Measurements from ENCODE around the gene HAPLN2.

The HAPLN2 gene

DNA sequence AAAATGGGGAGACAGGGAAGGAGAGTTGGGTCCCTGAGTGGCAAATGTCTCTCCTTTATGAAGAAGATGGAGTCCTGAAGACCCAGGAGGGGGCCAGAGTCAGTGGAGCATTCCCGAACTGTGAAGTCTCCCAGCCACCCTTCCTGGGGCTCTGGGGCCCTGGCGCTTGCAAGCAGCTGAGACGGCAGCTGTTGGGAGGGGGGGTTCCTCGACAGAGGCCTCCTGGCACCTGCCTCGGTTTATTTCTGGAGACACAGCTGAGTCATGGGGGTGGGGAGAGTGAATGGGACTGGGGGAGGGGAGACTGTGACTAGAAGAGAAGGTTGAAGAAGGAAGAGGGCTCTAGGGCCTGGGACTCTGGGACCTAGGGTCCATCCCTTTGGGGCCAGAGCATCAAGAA lies 44.0 kb downstream of the HAPLN2 start:
- DNase-seq (ENCODE audit: low spot score) = no peak

DNA sequence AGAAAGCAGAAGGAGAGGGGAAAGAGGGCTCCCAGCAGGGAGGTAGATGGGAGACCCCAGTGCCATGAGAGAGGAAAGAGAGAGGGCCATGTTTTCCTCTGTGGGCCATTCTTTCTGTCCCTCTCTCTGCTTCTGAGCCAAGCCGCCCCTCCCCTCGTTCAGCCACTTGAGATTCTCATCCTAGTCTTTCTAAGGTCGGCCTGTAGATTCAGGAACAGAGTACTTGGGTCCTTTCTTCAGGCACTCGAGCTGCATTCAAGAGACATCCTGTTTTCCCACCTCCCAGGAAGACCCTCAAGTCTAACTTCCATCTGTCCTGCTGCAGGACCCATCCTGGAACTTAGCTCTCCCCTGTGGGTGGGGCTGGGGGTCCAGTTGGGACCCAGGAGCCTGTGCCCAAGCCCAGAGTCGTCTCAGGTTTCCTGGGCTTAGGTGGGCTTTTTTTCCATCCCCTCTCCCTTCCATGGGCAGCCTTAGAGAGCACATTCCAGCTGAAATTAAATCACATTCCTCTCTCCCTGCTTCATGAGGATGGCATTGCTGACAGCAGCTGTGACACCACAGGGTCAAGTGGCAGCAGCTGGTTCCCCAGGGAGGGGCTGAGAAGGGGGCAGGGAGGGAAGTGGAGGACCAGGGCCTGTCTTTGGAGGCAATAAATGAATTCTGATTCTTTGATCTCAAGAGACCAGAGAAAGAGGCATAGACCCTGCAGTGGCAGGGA lies 45.0 kb downstream of the HAPLN2 start:
- DNase-seq (ENCODE audit: low spot score) = peak; percentile 18

DNA sequence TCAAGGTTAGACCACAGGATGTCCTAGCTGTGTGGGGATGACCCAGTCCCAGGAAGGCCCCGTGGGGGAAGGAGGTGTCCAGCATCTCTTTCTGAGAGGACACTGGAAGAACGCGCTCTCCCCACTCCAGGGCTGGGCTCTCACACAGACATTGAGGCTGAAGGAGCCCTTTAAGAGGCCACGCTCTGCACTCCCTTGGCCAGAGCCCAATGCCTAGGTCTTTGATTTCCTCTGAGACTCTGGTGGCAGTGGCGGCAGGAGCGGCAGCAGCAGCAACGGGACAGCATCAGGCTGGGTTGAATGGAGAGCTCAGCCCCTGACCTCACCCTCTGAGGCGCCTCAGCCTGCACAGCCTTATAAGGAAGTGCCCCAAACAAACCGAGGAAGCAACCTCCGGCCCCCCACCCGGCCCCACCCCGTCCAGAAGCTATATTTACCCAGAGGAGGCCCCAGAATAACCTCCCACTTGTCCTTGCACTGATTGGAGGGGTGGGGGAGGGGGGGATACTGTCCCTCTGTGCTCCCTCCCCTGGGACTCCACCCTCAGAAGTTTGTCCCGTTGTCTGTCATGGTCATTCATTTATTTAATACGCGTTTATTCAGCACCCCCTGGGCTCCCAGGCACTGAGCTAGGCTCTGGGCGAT lies 45.7 kb downstream of the HAPLN2 start:
- peak; percentile 22 for DNase-seq (ENCODE audit: low spot score)

DNA sequence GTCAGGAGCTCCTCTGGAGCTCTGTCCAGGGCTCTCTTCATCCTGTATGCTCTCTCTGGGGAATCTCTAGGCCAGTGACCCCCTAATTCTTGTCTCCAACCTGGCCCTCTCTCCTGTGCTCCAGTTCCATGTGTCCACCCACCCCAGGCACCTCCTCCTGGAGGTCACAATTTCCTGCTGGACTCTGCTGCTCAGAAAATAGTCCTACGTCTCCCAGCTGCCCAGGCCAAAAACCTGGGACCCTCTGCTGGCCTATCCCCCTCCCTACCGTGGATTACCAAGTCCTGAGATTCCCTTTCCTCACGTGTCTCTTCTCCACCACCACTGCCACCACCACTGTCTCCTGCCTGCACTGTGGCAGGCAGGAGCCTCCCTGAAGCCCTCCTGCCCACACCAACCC lies 46.3 kb downstream of the HAPLN2 start:
- no peak for DNase-seq (ENCODE audit: low spot score)

DNA sequence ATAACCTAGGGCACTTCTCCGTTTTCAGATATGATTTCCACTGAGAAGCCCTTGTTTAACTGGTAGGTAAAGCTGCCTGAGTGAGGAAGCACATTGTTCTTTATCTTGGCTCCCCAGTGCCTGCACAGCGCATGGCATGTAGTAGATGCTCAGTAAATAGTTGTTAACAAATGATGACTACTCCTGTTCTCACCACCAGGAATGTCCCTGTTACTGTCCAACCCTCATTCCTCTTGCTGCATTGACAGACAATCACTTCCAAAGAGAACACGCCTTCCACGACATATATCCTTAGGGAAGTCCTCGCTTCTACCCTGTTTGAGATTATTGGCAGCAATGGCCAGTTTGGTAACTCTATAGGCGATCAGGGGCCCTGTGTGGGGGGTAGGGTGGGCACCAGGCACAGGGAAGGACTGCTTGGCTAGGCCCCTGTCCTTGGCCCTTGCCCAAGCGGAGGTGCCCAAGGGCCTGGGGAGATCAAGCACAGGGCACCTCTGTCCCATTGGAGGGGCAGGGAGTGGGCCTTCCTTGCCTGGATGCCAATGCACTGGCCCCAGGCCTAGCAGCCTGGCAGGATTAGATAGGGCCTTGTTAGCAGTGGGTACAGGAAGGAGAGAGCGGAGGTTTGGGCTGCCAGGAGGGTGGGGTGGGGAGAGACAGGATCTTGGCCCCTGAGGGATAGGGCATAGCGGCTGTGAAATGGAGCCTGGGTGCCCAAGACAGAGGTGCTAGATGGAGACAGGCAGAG lies 47.8 kb downstream of the HAPLN2 start:
- DNase-seq (ENCODE audit: low spot score) = no peak

DNA sequence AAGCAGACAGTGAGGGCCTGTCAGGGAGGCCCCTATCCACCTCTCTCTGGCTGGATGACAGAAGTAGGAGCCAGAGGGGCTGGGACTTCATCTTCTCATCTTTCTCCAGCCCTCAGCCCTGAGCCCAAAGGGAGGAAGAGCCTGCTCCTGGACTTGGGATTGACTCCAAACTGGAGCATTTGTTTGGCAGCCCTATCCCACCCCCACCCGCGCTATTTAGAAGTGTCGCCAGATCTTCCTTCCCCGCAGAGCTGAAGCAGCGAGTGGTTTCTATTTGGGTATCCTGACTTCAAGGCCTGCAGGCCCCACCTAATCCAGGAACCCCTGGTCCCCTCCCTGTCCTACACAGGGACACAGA lies 48.4 kb downstream of the HAPLN2 start:
- DNase-seq (ENCODE audit: low spot score) = no peak

DNA sequence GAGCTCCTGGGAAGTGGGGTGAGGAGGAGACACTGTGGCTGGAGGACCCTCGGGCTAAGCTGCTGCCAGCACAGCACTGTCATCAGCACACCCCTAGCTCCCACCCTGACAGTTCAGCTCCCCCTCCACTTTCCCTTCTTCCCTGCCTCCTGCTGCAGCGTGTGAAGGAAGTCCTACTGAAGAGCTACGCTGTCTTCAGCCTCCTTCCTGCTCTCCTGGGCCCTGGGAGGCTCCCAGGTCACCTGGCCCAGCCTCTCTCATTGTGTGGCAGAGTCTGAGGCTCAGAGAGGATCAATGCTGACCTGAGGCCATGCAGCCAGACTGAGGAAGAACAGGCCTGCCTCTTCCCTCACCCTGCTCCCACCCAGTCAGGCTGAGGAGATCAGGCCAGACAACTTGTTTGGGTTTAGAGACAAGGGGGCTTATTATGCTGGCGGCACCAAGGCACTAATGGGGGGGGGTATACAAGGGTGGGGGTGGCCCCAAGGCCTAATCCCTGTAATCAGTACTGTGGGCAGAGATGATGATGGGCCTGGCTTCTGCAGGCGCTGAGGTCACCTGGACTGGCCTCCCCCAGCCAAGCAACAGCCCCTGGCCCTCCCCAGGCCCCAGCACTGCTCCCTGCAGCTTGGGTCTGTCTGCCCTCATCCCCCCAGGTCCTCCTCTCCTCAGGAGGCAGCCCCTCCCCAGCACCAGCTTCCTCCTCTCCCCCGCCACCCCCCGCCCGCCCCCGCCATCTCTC lies 48.9 kb downstream of the HAPLN2 start:
- DNase-seq (ENCODE audit: low spot score) = no peak

DNA sequence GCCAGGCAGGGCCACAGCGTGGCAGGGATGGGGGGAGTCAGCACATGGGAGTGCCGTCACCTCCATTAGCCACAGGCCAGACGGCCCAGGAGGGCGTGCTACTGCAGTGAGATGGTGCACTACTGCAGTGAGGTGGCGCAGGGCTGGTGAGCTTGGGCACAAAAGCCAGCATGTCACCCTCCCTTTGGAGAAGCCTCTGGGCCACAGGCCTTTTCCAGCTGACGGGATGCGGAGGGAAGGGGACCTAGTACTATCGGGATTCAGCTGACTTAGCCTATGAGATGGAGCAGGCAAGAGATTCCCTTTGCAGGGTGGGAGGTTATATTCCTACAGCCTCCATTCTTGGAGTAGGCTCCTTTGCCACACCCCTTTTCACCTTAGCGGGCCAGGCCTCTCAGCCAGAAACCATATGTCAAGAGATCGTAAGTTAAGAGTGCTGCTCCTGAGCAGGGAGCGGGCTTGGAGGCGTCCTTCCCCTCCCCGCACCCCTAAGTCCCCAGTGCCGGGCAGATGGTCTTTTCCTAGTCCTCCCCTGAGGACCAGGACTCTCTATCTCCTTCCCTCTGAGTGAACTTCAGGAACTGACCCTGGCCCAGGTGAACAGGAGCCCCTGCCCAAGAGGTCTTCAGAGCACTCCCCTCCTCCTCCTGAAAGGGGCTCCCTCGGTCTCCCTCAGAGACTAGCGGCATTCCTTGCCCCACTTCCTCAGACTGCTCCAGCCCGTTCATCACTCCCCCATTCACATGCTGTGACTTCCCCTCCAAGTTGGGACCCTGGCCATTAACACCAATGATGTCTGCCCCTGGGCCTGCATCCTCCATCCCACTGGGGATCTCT lies 49.8 kb downstream of the HAPLN2 start:
- DNase-seq (ENCODE audit: low spot score) = no peak

DNA sequence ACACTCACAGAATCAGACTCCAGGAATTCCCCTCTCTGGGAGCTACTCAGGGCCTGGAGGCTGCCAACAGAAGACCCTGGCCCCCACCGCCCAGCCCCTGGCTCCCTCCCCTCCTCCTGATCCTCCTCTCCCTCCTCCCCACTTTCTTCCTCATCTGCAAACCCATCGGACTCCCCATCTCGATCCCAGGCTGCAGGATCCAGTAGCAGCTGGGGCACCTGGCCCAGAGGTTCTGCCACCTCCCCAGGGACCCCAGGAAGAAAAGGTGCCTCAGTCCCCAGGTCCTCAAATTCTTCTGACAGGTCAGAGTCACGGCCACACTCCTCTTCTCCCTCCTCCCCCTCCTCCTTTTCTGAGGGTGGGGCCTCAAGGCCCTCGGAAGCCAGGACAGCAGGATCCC lies 50.6 kb downstream of the HAPLN2 start:
- no peak for DNase-seq (ENCODE audit: low spot score)

DNA sequence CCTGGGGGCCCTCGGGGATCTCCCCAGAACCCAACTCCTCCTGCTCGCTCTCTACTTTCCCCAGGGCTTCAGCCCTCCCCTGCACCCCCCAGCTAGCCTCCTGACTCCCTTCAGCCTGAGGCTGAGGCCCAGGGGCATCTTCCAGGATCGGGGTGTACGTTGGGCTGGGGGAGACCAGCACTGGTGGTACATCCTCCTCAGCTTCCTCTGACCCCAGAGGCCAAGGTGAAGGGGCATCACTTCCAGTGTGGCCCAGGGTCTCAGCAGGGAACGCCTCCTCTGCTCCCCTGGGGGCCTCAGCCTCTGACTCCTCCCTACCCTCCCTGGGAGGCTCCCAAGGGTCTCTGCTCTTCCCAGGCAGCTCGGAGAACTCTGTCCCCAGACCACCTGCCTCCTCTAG lies 51.1 kb downstream of the HAPLN2 start:
- DNase-seq (ENCODE audit: low spot score) = no peak

DNA sequence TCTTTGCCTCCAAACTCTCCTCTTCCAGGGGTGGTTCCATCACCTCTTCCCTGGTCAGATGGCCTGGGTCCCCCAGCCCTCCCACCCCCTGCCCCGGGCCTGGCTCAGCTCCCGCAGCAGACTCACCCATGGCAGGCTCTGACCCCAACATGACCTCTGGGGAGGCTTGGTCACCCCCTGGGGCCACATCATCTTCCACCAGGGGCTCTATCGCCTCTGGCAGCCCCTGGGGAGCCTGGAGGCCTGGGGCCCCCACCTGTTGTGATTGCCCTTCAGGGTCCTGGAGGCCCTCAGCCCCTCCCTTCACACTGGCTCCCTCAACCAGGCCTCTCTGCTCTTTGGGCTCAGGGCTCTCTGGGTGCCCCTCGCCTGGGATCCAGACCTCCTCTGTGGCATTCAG lies 51.6 kb downstream of the HAPLN2 start:
- DNase-seq (ENCODE audit: low spot score) = no peak

DNA sequence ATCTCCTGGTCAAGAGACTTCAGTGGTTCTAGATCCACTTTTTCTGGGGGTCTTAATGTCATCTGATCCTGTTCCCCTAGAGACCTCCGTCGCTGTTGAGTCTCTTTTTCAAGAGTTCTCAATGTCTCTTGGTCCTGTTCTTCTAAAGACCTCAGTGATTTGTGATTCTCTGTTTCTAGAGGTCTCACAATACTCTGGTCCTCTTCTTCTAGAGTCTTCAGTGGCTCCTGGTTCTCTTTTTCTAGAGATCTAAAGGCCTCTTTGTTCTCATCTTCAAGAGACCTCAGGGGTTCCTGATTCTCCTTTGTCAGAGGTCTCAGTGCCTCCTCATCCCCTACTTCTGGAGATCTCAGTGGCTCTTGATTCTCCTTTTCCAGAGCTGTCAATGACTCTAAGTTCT lies 52.6 kb downstream of the HAPLN2 start:
- DNase-seq (ENCODE audit: low spot score) = no peak

DNA sequence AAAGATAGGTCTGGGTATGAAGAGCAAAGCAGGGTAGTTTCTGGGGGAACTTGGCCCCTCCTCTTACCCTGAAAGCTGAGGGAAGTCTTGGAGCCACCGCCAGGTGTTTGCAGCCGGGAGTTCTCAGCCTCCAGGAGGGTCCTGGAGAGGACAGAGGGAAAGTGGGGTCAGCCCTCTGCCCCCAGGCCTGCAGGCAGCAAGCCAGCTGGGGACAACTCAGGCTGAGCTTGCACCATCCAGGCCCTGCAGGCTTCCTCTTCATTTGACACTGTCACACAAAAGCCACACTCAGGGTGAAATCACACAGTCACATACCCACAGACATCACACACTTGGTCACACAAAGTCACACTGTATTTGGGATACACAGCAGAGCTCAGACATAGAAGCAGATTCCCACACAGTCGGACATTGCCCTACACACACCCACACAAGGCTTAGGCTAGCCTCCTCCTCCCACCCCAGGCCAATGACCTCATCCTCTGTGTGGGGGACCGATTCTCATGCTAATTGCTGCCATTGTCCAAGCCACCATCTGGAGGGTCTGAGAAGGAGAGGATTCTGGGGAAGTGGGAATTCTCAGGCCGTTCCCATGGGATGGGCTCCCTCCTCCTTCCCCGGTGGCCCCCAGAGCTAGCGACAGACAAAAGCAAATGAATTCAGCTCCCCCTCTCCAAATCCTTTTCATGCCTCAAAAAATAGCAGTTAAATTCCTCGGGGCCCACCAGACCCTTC lies 54.3 kb downstream of the HAPLN2 start:
- no peak for DNase-seq (ENCODE audit: low spot score)

Data from SW480 (cell line).